Inflammatory macrophage treated with lipopolysaccharide for 4 hours (primary cell): ENCODE data around the gene RNF152.
"Not testable (repeated sequence)": the region's sequence is repeated elsewhere in the genome, so short reads cannot be mapped to it uniquely, and the experiment has no call there.

Experiments used
- DNase-seq: peaks from one replicate; pipeline ENCODE4 v3.0.0-alpha.2; 2020

Gene RNF152

GRCh38 chr18:61815885-61816470 lies 76.8 kb downstream of the RNF152 start:
- DNase-seq, result no peak

- DNase-seq, result no peak
Measured at GRCh38 chr18:61808286-61808685, 84.5 kb downstream of the RNF152 start.

GRCh38 chr18:61803393-61803792 lies 89.4 kb downstream of the RNF152 start:
- no peak for DNase-seq

GRCh38 chr18:61797696-61798590 lies 94.9 kb downstream of the RNF152 start:
- no peak for DNase-seq

- no peak for DNase-seq
Measured at GRCh38 chr18:61791031-61791430, 101.8 kb downstream of the RNF152 start.

GRCh38 chr18:61787011-61787670 lies 105.7 kb downstream of the RNF152 start:
- not testable (repeated sequence) for DNase-seq

GRCh38 chr18:61785588-61785987 lies 107.2 kb downstream of the RNF152 start:
- no peak for DNase-seq

GRCh38 chr18:61784834-61785233 lies 108.0 kb downstream of the RNF152 start:
- DNase-seq, result no peak

- DNase-seq, result no peak
Measured at GRCh38 chr18:61782545-61782944, 110.3 kb downstream of the RNF152 start.

- DNase-seq, result not testable (repeated sequence)
Measured at GRCh38 chr18:61776201-61776600, 116.6 kb downstream of the RNF152 start.

GRCh38 chr18:61774846-61775245 lies 118.0 kb downstream of the RNF152 start:
- DNase-seq, result no peak

GRCh38 chr18:61772293-61772848 lies 120.4 kb downstream of the RNF152 start:
- DNase-seq, result no peak

GRCh38 chr18:61771861-61772260 lies 120.9 kb downstream of the RNF152 start:
- DNase-seq, result no peak

- DNase-seq, result no peak
Measured at GRCh38 chr18:61770279-61770678, 122.5 kb downstream of the RNF152 start.

- DNase-seq, result no peak
Measured at GRCh38 chr18:61766266-61766884, 126.4 kb downstream of the RNF152 start.

- no peak for DNase-seq
Measured at GRCh38 chr18:61765097-61765496, 127.7 kb downstream of the RNF152 start.

GRCh38 chr18:61764381-61764780 lies 128.4 kb downstream of the RNF152 start:
- DNase-seq, result no peak

- no peak for DNase-seq
Measured at GRCh38 chr18:61761875-61762274, 130.9 kb downstream of the RNF152 start.
